Upper lobe of left lung (tissue), 4 donors: ENCODE data around the gene CACFD1.

Source experiments
- EP300 ChIP-seq, 4 donors: sonication (generic); formaldehyde crosslinking; IDR thresholded peaks; one replicate each; pipeline ENCODE4 v1.5.1; 2017; ENCODE audit warnings: antibody characterized with exemption in 4 of 4, control low read depth in 2 of 4
- POLR2A ChIP-seq, 4 donors: fragments of 450-650 bp; IDR thresholded peaks; one replicate each; pipeline ENCODE4 v1.5.1; 2016 to 2017; ENCODE audit warnings: antibody characterized with exemption in 4 of 4, mild to moderate bottlenecking in 2 of 4
- POLR2AphosphoS5 ChIP-seq, 2 donors: sonication (generic); formaldehyde crosslinking; IDR thresholded peaks; one replicate each; pipeline ENCODE4 v1.5.1; 2017; ENCODE audit warnings: antibody characterized with exemption in 2 of 2
- TF ChIP-seq, protein P1 (sequence below), 6 experiments: fragments of 450-650 bp in 4 of 6; fragments of 200-600 bp in 2 of 6; sonication (generic) in 2 of 6; IDR thresholded peaks; one replicate each; pipeline ENCODE4 v1.5.1; 2016 to 2019; ENCODE audit warnings: antibody characterized with exemption in 6 of 6

- TF ChIP-seq, protein P1, sequence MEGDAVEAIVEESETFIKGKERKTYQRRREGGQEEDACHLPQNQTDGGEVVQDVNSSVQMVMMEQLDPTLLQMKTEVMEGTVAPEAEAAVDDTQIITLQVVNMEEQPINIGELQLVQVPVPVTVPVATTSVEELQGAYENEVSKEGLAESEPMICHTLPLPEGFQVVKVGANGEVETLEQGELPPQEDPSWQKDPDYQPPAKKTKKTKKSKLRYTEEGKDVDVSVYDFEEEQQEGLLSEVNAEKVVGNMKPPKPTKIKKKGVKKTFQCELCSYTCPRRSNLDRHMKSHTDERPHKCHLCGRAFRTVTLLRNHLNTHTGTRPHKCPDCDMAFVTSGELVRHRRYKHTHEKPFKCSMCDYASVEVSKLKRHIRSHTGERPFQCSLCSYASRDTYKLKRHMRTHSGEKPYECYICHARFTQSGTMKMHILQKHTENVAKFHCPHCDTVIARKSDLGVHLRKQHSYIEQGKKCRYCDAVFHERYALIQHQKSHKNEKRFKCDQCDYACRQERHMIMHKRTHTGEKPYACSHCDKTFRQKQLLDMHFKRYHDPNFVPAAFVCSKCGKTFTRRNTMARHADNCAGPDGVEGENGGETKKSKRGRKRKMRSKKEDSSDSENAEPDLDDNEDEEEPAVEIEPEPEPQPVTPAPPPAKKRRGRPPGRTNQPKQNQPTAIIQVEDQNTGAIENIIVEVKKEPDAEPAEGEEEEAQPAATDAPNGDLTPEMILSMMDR (IDR thresholded peaks at IDR 0.05): no peak
- TF ChIP-seq POLR2A (IDR thresholded peaks at IDR 0.05) (no peak), EP300 (IDR thresholded peaks at IDR 0.05) (no peak), POLR2AphosphoS5 (IDR thresholded peaks at IDR 0.05) (no peak)
Measured at GRCh38 chr9:133440874-133441273, 18.9 kb upstream of the CACFD1 start.
